Fibroblast of lung (primary cell): ENCODE measurements around the gene ADAMTS6. TPM values are rescaled to one million over a fixed set of nuclear protein-coding genes. Genes with fewer than 3 reads are reported as not detected.
A peak's percentile ranks its signal among the peaks of the same experiment; 100 is the strongest.

Source experiments
- DNase-seq, 2 donors: peaks; one replicate each; pipeline versions ENCODE4 v3.0.0 to v3.0.0-alpha.2; 2010; ENCODE audit warnings: low read depth in 2 of 2
- H2AFZ ChIP-seq: 2 replicates; pipeline ENCODE4 v1.5.1; 2012; ENCODE audit warnings: low read length, control low read depth, inconsistent platforms
- H3K27ac ChIP-seq: 2 replicates; pipeline ENCODE4 v1.5.1; 2011; ENCODE audit warnings: low read length, control low read depth; ENCODE audit not compliant: insufficient read depth
- H3K27me3 ChIP-seq: 2 replicates; pipeline ENCODE4 v1.5.1; 2011; ENCODE audit warnings: mild to moderate bottlenecking, low read length; ENCODE audit not compliant: control insufficient read depth, insufficient read depth
- H3K36me3 ChIP-seq: 2 replicates; pipeline ENCODE4 v1.5.1; 2011; ENCODE audit warnings: low read length; ENCODE audit not compliant: control insufficient read depth, insufficient read depth
- H3K4me1 ChIP-seq: 2 replicates; pipeline ENCODE4 v1.5.1; 2011; ENCODE audit warnings: low read length; ENCODE audit not compliant: control insufficient read depth, insufficient read depth; ENCODE audit errors: extremely low read depth
- H3K4me2 ChIP-seq: 2 replicates; pipeline ENCODE4 v1.5.1; 2011; ENCODE audit warnings: low read length, control low read depth; ENCODE audit not compliant: insufficient read depth; ENCODE audit errors: extremely low read depth
- H3K4me3 ChIP-seq, 4 experiments: fragments of 200-600 bp in 1 of 4; sonication (generic) in 1 of 4; replicated peaks in 1 of 4; 2 replicates each; pipeline ENCODE4 v1.5.1; 2011 to 2016; ENCODE audit warnings: low read length in 4 of 4, low read depth in 3 of 4, mild to moderate bottlenecking in 3 of 4, control low read depth in 2 of 4, inconsistent platforms in 1 of 4, mixed read lengths in 1 of 4; ENCODE audit not compliant: insufficient read depth in 1 of 4; ENCODE audit errors: control extremely low read depth in 1 of 4
- H3K79me2 ChIP-seq: 2 replicates; pipeline ENCODE4 v1.5.1; 2012; ENCODE audit warnings: mild to moderate bottlenecking, low read length, inconsistent platforms; ENCODE audit not compliant: control insufficient read depth, insufficient read depth
- H3K9ac ChIP-seq: 2 replicates; pipeline ENCODE4 v1.5.1; 2011; ENCODE audit warnings: mild to moderate bottlenecking, low read length, control low read depth; ENCODE audit not compliant: insufficient read depth
- H3K9me3 ChIP-seq: 2 replicates; pipeline ENCODE4 v1.5.1; 2012; ENCODE audit warnings: low read depth, low read length; ENCODE audit not compliant: control insufficient read depth, insufficient read depth
- H4K20me1 ChIP-seq: 2 replicates; pipeline ENCODE4 v1.5.1; 2011; ENCODE audit warnings: low read length; ENCODE audit not compliant: control insufficient read depth, insufficient read depth; ENCODE audit errors: extremely low read depth
- EZH2 ChIP-seq: IDR thresholded peaks from 2 replicates; pipeline ENCODE4 v1.5.1; 2012; ENCODE audit warnings: low read length, control low read depth, mild to moderate bottlenecking; ENCODE audit errors: missing control alignments
- polyA plus RNA-seq, 2 donors: library from polyadenylated mRNA; depleted of rRNA in 1 of 2; stranded (reverse) in 1 of 2; unstranded in 1 of 2; fragments of >200 nt; gene quantifications; 2 replicates each; pipeline ENCODE4 v1.2.1, GENCODE V29; 2011 to 2012; ENCODE audit warnings: missing spikeins in 1 of 2
- total RNA-seq: library from RNA; depleted of rRNA; stranded (reverse); fragments of >200 nt; gene quantifications from 2 replicates; pipeline ENCODE4 v1.2.1, GENCODE V29; 2014
- TF ChIP-seq, protein P1 (sequence below), 2 donors: IDR thresholded peaks in 1 of 2; conservative IDR thresholded peaks in 1 of 2; 1 replicate in 1 of 2; 2 replicates in 1 of 2; pipeline ENCODE4 v1.5.1; 2011 to 2012; ENCODE audit warnings: low read length in 2 of 2, control low read depth in 1 of 2, inconsistent platforms in 1 of 2, low read depth in 1 of 2, mild to moderate bottlenecking in 1 of 2

The ADAMTS6 gene
- total and polyA plus RNA-seq, 2 donors (not counting 1 experiment from before 2014, with no cell fraction given) = 7.5 to 45.2 TPM

GRCh38 chr5:65426656-65427055, 55.1 kb downstream of the ADAMTS6 start:
- DNase-seq = no peak
- no peaks in the 10 kb centered on the region for H3K79me2 ChIP-seq
- no peak overlapping the region for H3K4me2 ChIP-seq
- no peak overlapping the region for H2AFZ ChIP-seq
- H3K4me3 ChIP-seq = no peak overlapping the region
- H4K20me1 ChIP-seq = no peaks in the 10 kb centered on the region
- no peak overlapping the region for H3K9ac ChIP-seq
- no peaks in the 10 kb centered on the region for H3K27me3 ChIP-seq
- H3K4me1 ChIP-seq = no peaks in the 10 kb centered on the region
- no peaks in the 10 kb centered on the region for H3K36me3 ChIP-seq
- no peak overlapping the region for H3K27ac ChIP-seq
- TF ChIP-seq EZH2 = no peak
- TF ChIP-seq, protein P1, sequence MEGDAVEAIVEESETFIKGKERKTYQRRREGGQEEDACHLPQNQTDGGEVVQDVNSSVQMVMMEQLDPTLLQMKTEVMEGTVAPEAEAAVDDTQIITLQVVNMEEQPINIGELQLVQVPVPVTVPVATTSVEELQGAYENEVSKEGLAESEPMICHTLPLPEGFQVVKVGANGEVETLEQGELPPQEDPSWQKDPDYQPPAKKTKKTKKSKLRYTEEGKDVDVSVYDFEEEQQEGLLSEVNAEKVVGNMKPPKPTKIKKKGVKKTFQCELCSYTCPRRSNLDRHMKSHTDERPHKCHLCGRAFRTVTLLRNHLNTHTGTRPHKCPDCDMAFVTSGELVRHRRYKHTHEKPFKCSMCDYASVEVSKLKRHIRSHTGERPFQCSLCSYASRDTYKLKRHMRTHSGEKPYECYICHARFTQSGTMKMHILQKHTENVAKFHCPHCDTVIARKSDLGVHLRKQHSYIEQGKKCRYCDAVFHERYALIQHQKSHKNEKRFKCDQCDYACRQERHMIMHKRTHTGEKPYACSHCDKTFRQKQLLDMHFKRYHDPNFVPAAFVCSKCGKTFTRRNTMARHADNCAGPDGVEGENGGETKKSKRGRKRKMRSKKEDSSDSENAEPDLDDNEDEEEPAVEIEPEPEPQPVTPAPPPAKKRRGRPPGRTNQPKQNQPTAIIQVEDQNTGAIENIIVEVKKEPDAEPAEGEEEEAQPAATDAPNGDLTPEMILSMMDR (conservative IDR thresholded peaks at IDR 0.05 in 1 of 2, IDR thresholded peaks at IDR 0.05 in 1 of 2; ENCODE audit: low read depth in 1 of 2, low read length in 2 of 2) = no peak
- no peaks in the 10 kb centered on the region for H3K9me3 ChIP-seq

- no peak for DNase-seq
- H3K9ac ChIP-seq = no peak overlapping the region
- no peaks in the 10 kb centered on the region for H3K79me2 ChIP-seq
- no peaks in the 10 kb centered on the region for H3K4me1 ChIP-seq
- TF ChIP-seq, protein P1 (conservative IDR thresholded peaks at IDR 0.05 in 1 of 2, IDR thresholded peaks at IDR 0.05 in 1 of 2; ENCODE audit: low read depth in 1 of 2, low read length in 2 of 2) = no peak
- no peak for TF ChIP-seq EZH2
- H3K4me2 ChIP-seq = no peak overlapping the region
- H3K27ac ChIP-seq = no peak overlapping the region
- H2AFZ ChIP-seq = no peak overlapping the region
- H3K36me3 ChIP-seq = no peaks in the 10 kb centered on the region
- no peaks in the 10 kb centered on the region for H3K27me3 ChIP-seq
- H3K9me3 ChIP-seq = no peaks in the 10 kb centered on the region
- H3K4me3 ChIP-seq = no peak overlapping the region
- no peaks in the 10 kb centered on the region for H4K20me1 ChIP-seq
Observed at GRCh38 chr5:65423623-65424022, 58.1 kb downstream of the ADAMTS6 start.

DNA sequence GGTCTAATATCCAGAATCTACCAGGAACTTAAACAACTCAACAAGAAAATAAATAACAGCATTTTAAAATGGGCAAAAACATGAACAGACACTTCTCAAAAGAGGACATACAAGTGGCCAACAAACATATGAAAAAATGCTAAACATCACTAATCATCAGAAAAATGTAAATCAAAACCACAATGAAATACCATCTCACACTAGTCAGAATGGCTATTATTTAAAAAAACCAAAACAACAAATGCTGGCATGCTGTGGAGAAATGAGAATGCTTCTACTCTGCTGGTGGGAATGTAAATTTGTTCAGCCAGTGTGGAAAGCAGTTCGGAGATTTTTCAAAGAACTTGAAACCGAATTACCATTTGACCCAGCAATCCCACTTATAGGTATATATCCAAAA, 63.1 kb downstream of the ADAMTS6 start:
- Histone ChIP-seq H3K9me3 (no peaks in the 10 kb centered on the region), H4K20me1 (no peaks in the 10 kb centered on the region), H3K4me2 (no peak overlapping the region), H2AFZ (no peak overlapping the region), H3K79me2 (peaks cover 4% of the 10 kb centered on the region), H3K27ac (no peak overlapping the region), H3K4me3 (no peak overlapping the region), H3K36me3 (peaks cover 3% of the 10 kb centered on the region), H3K4me1 (no peaks in the 10 kb centered on the region), H3K27me3 (no peaks in the 10 kb centered on the region), H3K9ac (no peak overlapping the region)
- TF ChIP-seq EZH2 = no peak
- TF ChIP-seq, protein P1 (conservative IDR thresholded peaks at IDR 0.05 in 1 of 2, IDR thresholded peaks at IDR 0.05 in 1 of 2; ENCODE audit: low read depth in 1 of 2, low read length in 2 of 2) = peak in 1 of 2 donors; percentile 1
- DNase-seq = peak in 1 of 2 donors; percentile 40
